HG02870 (cell line): ENCODE data around the gene OAS1.

Experiments used
- ATAC-seq: cut with Tn5 transposase; IDR thresholded peaks from one replicate; pipeline ENCODE4 v1.9.1; 2021; ENCODE audit warnings: mild to moderate bottlenecking, moderate library complexity; ENCODE audit not compliant: unreplicated experiment

Gene OAS1

GRCh38 chr12:112906712-112907414, at the start of gene OAS1:
Gene OAS1, plus strand, starts transcription at chr12:112906962. Its CDS starts 78 bp downstream, at chr12:112907040.
- ATAC-seq, result peak; percentile 65

- ATAC-seq, result no peak
Observed at GRCh38 chr12:112859291-112859690, 47.5 kb upstream of the OAS1 start.

GRCh38 chr12:112860181-112860580, 46.6 kb upstream of the OAS1 start:
- ATAC-seq, result no peak

GRCh38 chr12:112861284-112861683, 45.5 kb upstream of the OAS1 start:
- ATAC-seq, result no peak

- no peak for ATAC-seq
Observed at GRCh38 chr12:112862636-112863290, 44.0 kb upstream of the OAS1 start.

- no peak for ATAC-seq
Observed at GRCh38 chr12:112868459-112869041, 38.2 kb upstream of the OAS1 start.

GRCh38 chr12:112869091-112869490, 37.7 kb upstream of the OAS1 start:
- ATAC-seq, result no peak

GRCh38 chr12:112869778-112870177, 37.0 kb upstream of the OAS1 start:
- no peak for ATAC-seq

- no peak for ATAC-seq
Observed at GRCh38 chr12:112870267-112870980, 36.3 kb upstream of the OAS1 start.

- ATAC-seq, result no peak
Observed at GRCh38 chr12:112875608-112876007, 31.2 kb upstream of the OAS1 start.

- ATAC-seq, result no peak
Observed at GRCh38 chr12:112876506-112876905, 30.3 kb upstream of the OAS1 start.

GRCh38 chr12:112877006-112877405, 29.8 kb upstream of the OAS1 start:
- ATAC-seq, result no peak

GRCh38 chr12:112878488-112878887, 28.3 kb upstream of the OAS1 start:
- no peak for ATAC-seq

GRCh38 chr12:112879191-112879705, 27.5 kb upstream of the OAS1 start:
- no peak for ATAC-seq

- ATAC-seq, result no peak
Observed at GRCh38 chr12:112881602-112882001, 25.2 kb upstream of the OAS1 start.

GRCh38 chr12:112885236-112885635, 21.5 kb upstream of the OAS1 start:
- ATAC-seq, result no peak

GRCh38 chr12:112887550-112887949, 19.2 kb upstream of the OAS1 start:
- ATAC-seq, result no peak

GRCh38 chr12:112891093-112892024, 15.4 kb upstream of the OAS1 start:
- ATAC-seq, result no peak

GRCh38 chr12:112892856-112893255, 13.9 kb upstream of the OAS1 start:
- ATAC-seq, result no peak

- ATAC-seq, result no peak
Observed at GRCh38 chr12:112894128-112894527, 12.6 kb upstream of the OAS1 start.
